ENCODE measurements around the gene CACNA1A.

The CACNA1A gene

GRCh38 chr19:13339869-13340268, 166.4 kb downstream of the CACNA1A start:
- Histone ChIP-seq H2BK12ac (ENCODE audit: low read length in 2 of 2) (no peak overlapping the region), H4K8ac (ENCODE audit: low read length) (no peak overlapping the region), H3K23ac (ENCODE audit: low read length in 2 of 2) (no peak overlapping the region), H3K4me3 (ENCODE audit: insufficient read depth in 1 of 2, low read depth in 1 of 2, low read length in 2 of 2) (no peak overlapping the region), H3K79me1 (replicated peaks; ENCODE audit: low read length, poor library complexity, severe bottlenecking) (no peaks in the 10 kb centered on the region), H3K4ac (ENCODE audit: low read depth in 1 of 2, low read length in 2 of 2) (no peak overlapping the region), H4K91ac (ENCODE audit: low read length) (no peak overlapping the region), H3K18ac (ENCODE audit: low read depth in 1 of 2, low read length in 2 of 2) (no peak overlapping the region), H2BK120ac (ENCODE audit: low read depth, low read length) (no peak overlapping the region), H3K4me1 (ENCODE audit: control insufficient read depth, insufficient read depth, low read depth, low read length) (no peaks in the 10 kb centered on the region), H3K36me3 (ENCODE audit: control insufficient read depth in 1 of 2, insufficient read depth in 2 of 2, low read depth in 1 of 2, low read length in 2 of 2) (peaks cover 0 to 27% of the 10 kb centered on the region in 2 experiments), H3K4me2 (ENCODE audit: low read length, poor library complexity, severe bottlenecking) (no peak overlapping the region), H2AFZ (ENCODE audit: low read depth, low read length) (no peak overlapping the region), H3K9ac (ENCODE audit: low read length) (no peak overlapping the region), H3K9me3 (ENCODE audit: control insufficient read depth, low read length) (peaks cover 15% of the 10 kb centered on the region), H2AK5ac (ENCODE audit: low read length, severe bottlenecking) (no peak overlapping the region), H3K27ac (ENCODE audit: low read length, poor library complexity, severe bottlenecking) (no peak overlapping the region), H3K27me3 (ENCODE audit: control insufficient read depth in 1 of 2, insufficient read depth in 1 of 2, low read length in 2 of 2) (no peaks in the 10 kb centered on the region), H2BK5ac (ENCODE audit: low read depth, low read length, poor library complexity, severe bottlenecking) (no peak overlapping the region), H3K14ac (ENCODE audit: low read length in 2 of 2) (no peak overlapping the region), H2BK15ac (ENCODE audit: low read depth, poor library complexity, severe bottlenecking) (no peak overlapping the region)
- 70% methylated on average over 13 of the region's 13 CpGs for WGBS
- DNase-seq: no peak

DNA sequence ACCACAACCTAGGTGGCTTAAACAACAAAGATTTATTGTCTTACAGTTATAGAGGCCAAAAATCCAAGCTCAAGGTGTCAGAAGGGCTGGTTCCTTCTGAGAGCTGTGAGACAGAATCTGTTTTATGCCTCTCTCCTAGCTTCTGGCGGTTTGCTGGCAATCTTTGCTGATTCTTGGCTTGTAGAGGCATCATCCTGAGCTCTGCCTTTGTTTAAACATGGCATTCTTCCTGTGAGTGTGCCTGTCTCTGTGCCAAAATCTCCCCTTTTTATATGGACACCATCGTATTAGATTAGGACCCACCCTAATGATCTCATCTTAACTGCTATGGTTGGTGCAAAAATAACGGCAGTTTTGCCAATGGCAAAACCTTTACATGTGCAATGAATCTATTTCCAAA, 169.1 kb downstream of the CACNA1A start:
- Histone ChIP-seq H4K8ac (ENCODE audit: low read length) (no peak overlapping the region), H2AK5ac (ENCODE audit: low read length, severe bottlenecking) (no peak overlapping the region), H2AFZ (ENCODE audit: low read depth, low read length) (no peak overlapping the region), H3K14ac (ENCODE audit: low read length in 2 of 2) (no peak overlapping the region), H3K23ac (ENCODE audit: low read length in 2 of 2) (no peak overlapping the region), H3K79me1 (replicated peaks; ENCODE audit: low read length, poor library complexity, severe bottlenecking) (no peaks in the 10 kb centered on the region), H3K4me3 (ENCODE audit: insufficient read depth in 1 of 2, low read depth in 1 of 2, low read length in 2 of 2) (peak overlapping the region in 1 of 2 experiments; percentile 30), H4K91ac (ENCODE audit: low read length) (no peak overlapping the region), H3K36me3 (ENCODE audit: control insufficient read depth in 1 of 2, insufficient read depth in 2 of 2, low read depth in 1 of 2, low read length in 2 of 2) (peaks cover 0 to 46% of the 10 kb centered on the region in 2 experiments), H3K9ac (ENCODE audit: low read length) (no peak overlapping the region), H2BK120ac (ENCODE audit: low read depth, low read length) (no peak overlapping the region), H3K27ac (ENCODE audit: low read length, poor library complexity, severe bottlenecking) (no peak overlapping the region), H3K4me2 (ENCODE audit: low read length, poor library complexity, severe bottlenecking) (no peak overlapping the region), H3K4me1 (ENCODE audit: control insufficient read depth, insufficient read depth, low read depth, low read length) (no peaks in the 10 kb centered on the region), H2BK5ac (ENCODE audit: low read depth, low read length, poor library complexity, severe bottlenecking) (no peak overlapping the region), H3K27me3 (ENCODE audit: control insufficient read depth in 1 of 2, insufficient read depth in 1 of 2, low read length in 2 of 2) (no peaks in the 10 kb centered on the region), H3K18ac (ENCODE audit: low read depth in 1 of 2, low read length in 2 of 2) (no peak overlapping the region), H3K9me3 (ENCODE audit: control insufficient read depth, low read length) (peaks cover 15% of the 10 kb centered on the region), H2BK15ac (ENCODE audit: low read depth, poor library complexity, severe bottlenecking) (no peak overlapping the region), H2BK12ac (ENCODE audit: low read length in 2 of 2) (no peak overlapping the region), H3K4ac (ENCODE audit: low read depth in 1 of 2, low read length in 2 of 2) (no peak overlapping the region)
- 45% methylated on average over 3 of the region's 3 CpGs for WGBS
- no peak for DNase-seq

GRCh38 chr19:13334801-13335481, 171.3 kb downstream of the CACNA1A start:
- Histone ChIP-seq H3K9me3 (ENCODE audit: control insufficient read depth, low read length) (peaks cover 17% of the 10 kb centered on the region), H3K27me3 (ENCODE audit: control insufficient read depth in 1 of 2, insufficient read depth in 1 of 2, low read length in 2 of 2) (no peaks in the 10 kb centered on the region), H3K14ac (ENCODE audit: low read length in 2 of 2) (no peak overlapping the region), H3K4ac (ENCODE audit: low read depth in 1 of 2, low read length in 2 of 2) (no peak overlapping the region), H3K4me3 (ENCODE audit: insufficient read depth in 1 of 2, low read depth in 1 of 2, low read length in 2 of 2) (no peak overlapping the region), H3K4me1 (ENCODE audit: control insufficient read depth, insufficient read depth, low read depth, low read length) (no peaks in the 10 kb centered on the region), H3K9ac (ENCODE audit: low read length) (no peak overlapping the region), H3K18ac (ENCODE audit: low read depth in 1 of 2, low read length in 2 of 2) (no peak overlapping the region), H3K36me3 (ENCODE audit: control insufficient read depth in 1 of 2, insufficient read depth in 2 of 2, low read depth in 1 of 2, low read length in 2 of 2) (peaks cover 0 to 54% of the 10 kb centered on the region in 2 experiments), H2BK120ac (ENCODE audit: low read depth, low read length) (no peak overlapping the region), H2AFZ (ENCODE audit: low read depth, low read length) (no peak overlapping the region), H4K8ac (ENCODE audit: low read length) (no peak overlapping the region), H3K27ac (ENCODE audit: low read length, poor library complexity, severe bottlenecking) (no peak overlapping the region), H3K23ac (ENCODE audit: low read length in 2 of 2) (no peak overlapping the region), H3K79me1 (replicated peaks; ENCODE audit: low read length, poor library complexity, severe bottlenecking) (no peaks in the 10 kb centered on the region), H4K91ac (ENCODE audit: low read length) (no peak overlapping the region), H2BK5ac (ENCODE audit: low read depth, low read length, poor library complexity, severe bottlenecking) (no peak overlapping the region), H3K4me2 (ENCODE audit: low read length, poor library complexity, severe bottlenecking) (no peak overlapping the region), H2BK15ac (ENCODE audit: low read depth, poor library complexity, severe bottlenecking) (no peak overlapping the region), H2AK5ac (ENCODE audit: low read length, severe bottlenecking) (no peak overlapping the region), H2BK12ac (ENCODE audit: low read length in 2 of 2) (no peak overlapping the region)
- DNase-seq: no peak
- WGBS: 55% methylated on average over 7 of the region's 7 CpGs

GRCh38 chr19:13330285-13330684, 176.0 kb downstream of the CACNA1A start:
- Histone ChIP-seq H2BK12ac (ENCODE audit: low read length in 2 of 2) (no peak overlapping the region), H2BK15ac (ENCODE audit: low read depth, poor library complexity, severe bottlenecking) (no peak overlapping the region), H3K27me3 (ENCODE audit: control insufficient read depth in 1 of 2, insufficient read depth in 1 of 2, low read length in 2 of 2) (no peaks in the 10 kb centered on the region), H3K36me3 (ENCODE audit: control insufficient read depth in 1 of 2, insufficient read depth in 2 of 2, low read depth in 1 of 2, low read length in 2 of 2) (peaks cover 0 to 55% of the 10 kb centered on the region in 2 experiments), H2BK5ac (ENCODE audit: low read depth, low read length, poor library complexity, severe bottlenecking) (no peak overlapping the region), H2BK120ac (ENCODE audit: low read depth, low read length) (no peak overlapping the region), H4K91ac (ENCODE audit: low read length) (no peak overlapping the region), H4K8ac (ENCODE audit: low read length) (no peak overlapping the region), H3K4ac (ENCODE audit: low read depth in 1 of 2, low read length in 2 of 2) (no peak overlapping the region), H3K14ac (ENCODE audit: low read length in 2 of 2) (no peak overlapping the region), H2AK5ac (ENCODE audit: low read length, severe bottlenecking) (no peak overlapping the region), H3K23ac (ENCODE audit: low read length in 2 of 2) (no peak overlapping the region), H3K4me2 (ENCODE audit: low read length, poor library complexity, severe bottlenecking) (no peak overlapping the region), H3K4me3 (ENCODE audit: insufficient read depth in 1 of 2, low read depth in 1 of 2, low read length in 2 of 2) (no peak overlapping the region), H2AFZ (ENCODE audit: low read depth, low read length) (no peak overlapping the region), H3K18ac (ENCODE audit: low read depth in 1 of 2, low read length in 2 of 2) (no peak overlapping the region), H3K79me1 (replicated peaks; ENCODE audit: low read length, poor library complexity, severe bottlenecking) (no peaks in the 10 kb centered on the region), H3K27ac (ENCODE audit: low read length, poor library complexity, severe bottlenecking) (no peak overlapping the region), H3K9me3 (ENCODE audit: control insufficient read depth, low read length) (peaks cover 3% of the 10 kb centered on the region), H3K9ac (ENCODE audit: low read length) (no peak overlapping the region), H3K4me1 (ENCODE audit: control insufficient read depth, insufficient read depth, low read depth, low read length) (no peaks in the 10 kb centered on the region)
- 96% methylated on average over 4 of the region's 6 CpGs for WGBS
- DNase-seq: no peak

Measured in mesenchymal stem cell (in vitro differentiated cells and primary cell).